Hematopoietic multipotent progenitor cell treated with erythropoietin and hydrocortisone succinate and interleukin-3 and kit ligand, for 4 days (in vitro differentiated cells): ENCODE results near the gene RASSF1.

Experiments
- DNase-seq: peaks from one replicate; pipeline ENCODE4 v3.0.0-alpha.2; 2015

Gene RASSF1

GRCh38 chr3:50365080-50365841 lies 24.6 kb upstream of the RASSF1 start:
- DNase-seq, result peak; percentile 91

GRCh38 chr3:50364573-50365079 lies 24.0 kb upstream of the RASSF1 start:
- peak; percentile 45 for DNase-seq

- no peak for DNase-seq
These were observed 19.1 kb upstream of the RASSF1 start for GRCh38 chr3:50359760-50360110.

GRCh38 chr3:50358911-50359759 lies 18.5 kb upstream of the RASSF1 start, which contains the start of gene TMEM115:
Gene TMEM115, minus strand, starts transcription at chr3:50359521. Its CDS starts 458 bp downstream, at chr3:50359063.
- peak; percentile 99 for DNase-seq

GRCh38 chr3:50358355-50358910 lies 17.8 kb upstream of the RASSF1 start:
- DNase-seq, result no peak

GRCh38 chr3:50357481-50357880 lies 16.8 kb upstream of the RASSF1 start:
- DNase-seq, result no peak

- DNase-seq, result peak; percentile 85
These were observed 15.9 kb upstream of the RASSF1 start for GRCh38 chr3:50356553-50356952.

- no peak for DNase-seq
These were observed 15.4 kb upstream of the RASSF1 start for GRCh38 chr3:50355829-50356552.

- no peak for DNase-seq
These were observed 14.2 kb upstream of the RASSF1 start for GRCh38 chr3:50354850-50355249.

- DNase-seq, result peak; percentile 69
These were observed 13.6 kb upstream of the RASSF1 start for GRCh38 chr3:50354186-50354764.

GRCh38 chr3:50353245-50354004 lies 12.8 kb upstream of the RASSF1 start:
- DNase-seq, result no peak

GRCh38 chr3:50352781-50353180 lies 12.1 kb upstream of the RASSF1 start:
- DNase-seq, result peak; percentile 70

- no peak for DNase-seq
These were observed 10.7 kb upstream of the RASSF1 start for GRCh38 chr3:50351323-50351697.

GRCh38 chr3:50350527-50351322 lies 10.1 kb upstream of the RASSF1 start, which contains the start of the genes CYB561D2 and NPRL2:
Gene CYB561D2, plus strand, starts transcription at chr3:50350862. Its CDS starts 572 bp downstream, at chr3:50351434.
Gene NPRL2, minus strand, starts transcription at chr3:50350775. Its CDS starts 123 bp downstream, at chr3:50350652.
- peak; percentile 98 for DNase-seq

- no peak for DNase-seq
These were observed 9.5 kb upstream of the RASSF1 start for GRCh38 chr3:50350213-50350526.

- DNase-seq, result peak; percentile 92
These were observed 6.7 kb upstream of the RASSF1 start for GRCh38 chr3:50347187-50347813.

GRCh38 chr3:50345586-50346234 lies 5.1 kb upstream of the RASSF1 start, which contains the start of gene ZMYND10:
Gene ZMYND10, minus strand, starts transcription at chr3:50345732. Its CDS starts 153 bp downstream, at chr3:50345579.
- peak; percentile 88 for DNase-seq

- no peak for DNase-seq
These were observed 4.4 kb upstream of the RASSF1 start for GRCh38 chr3:50345008-50345407.

- DNase-seq, result no peak
These were observed 2.4 kb upstream of the RASSF1 start for GRCh38 chr3:50342813-50343633.
